Fibroblast of villous mesenchyme (primary cell): ENCODE measurements around the gene FBXO48. TPM values are rescaled to one million over a fixed set of nuclear protein-coding genes. Genes with fewer than 3 reads are reported as not detected.

Source experiments
- DNase-seq: peaks from one replicate; pipeline ENCODE4 v3.0.0-alpha.2; 2010; ENCODE audit warnings: low read depth
- H3K4me3 ChIP-seq: 2 replicates; pipeline ENCODE4 v1.5.1; 2011; ENCODE audit warnings: low read depth, mild to moderate bottlenecking, low read length
- CTCF ChIP-seq: IDR thresholded peaks from 2 replicates; pipeline ENCODE4 v1.5.1; 2012; ENCODE audit warnings: low read depth, mild to moderate bottlenecking, low read length; ENCODE audit not compliant: insufficient read depth
- total RNA-seq: library from RNA; depleted of rRNA; stranded (reverse); fragments of >200 nt; gene quantifications from 2 replicates; pipeline ENCODE4 v1.2.3, GENCODE V29; 2012

FBXO48 gene
- total RNA-seq, 1 donor, result 0.86 TPM

- TF ChIP-seq CTCF, result no peak
- DNase-seq, result no peak
- no peak overlapping the region for H3K4me3 ChIP-seq
Measured at GRCh38 chr2:68472796-68473414, 5.8 kb upstream of the FBXO48 start.

- H3K4me3 ChIP-seq, result no peak overlapping the region
- DNase-seq, result no peak
- TF ChIP-seq CTCF, result no peak
Measured at GRCh38 chr2:68471385-68471784, 4.3 kb upstream of the FBXO48 start.

GRCh38 chr2:68469935-68470334 is 2.8 kb upstream of the FBXO48 start:
- no peak overlapping the region for H3K4me3 ChIP-seq
- no peak for TF ChIP-seq CTCF
- peak; percentile 4 for DNase-seq

- TF ChIP-seq CTCF, result no peak
- no peak for DNase-seq
- no peak overlapping the region for H3K4me3 ChIP-seq
Measured at GRCh38 chr2:68468801-68469200, 1.7 kb upstream of the FBXO48 start.

GRCh38 chr2:68466778-68467076 is 367 bp downstream of the FBXO48 start:
- peak overlapping the region; percentile 91 for H3K4me3 ChIP-seq
- DNase-seq, result no peak
- no peak for TF ChIP-seq CTCF

GRCh38 chr2:68466361-68466777 is 725 bp downstream of the FBXO48 start:
- peak; percentile 10 for TF ChIP-seq CTCF
- DNase-seq, result peak; percentile 56
- H3K4me3 ChIP-seq, result peak overlapping the region; percentile 91
